T-helper 2 cell (primary cell): ENCODE measurements around the gene ABHD18.

ENCODE experiments used
- DNase-seq, 5 experiments: peaks; one replicate each; pipeline versions ENCODE4 v3.0.0 to v3.0.0-alpha.2; 2012 to 2022

The ABHD18 gene

DNA sequence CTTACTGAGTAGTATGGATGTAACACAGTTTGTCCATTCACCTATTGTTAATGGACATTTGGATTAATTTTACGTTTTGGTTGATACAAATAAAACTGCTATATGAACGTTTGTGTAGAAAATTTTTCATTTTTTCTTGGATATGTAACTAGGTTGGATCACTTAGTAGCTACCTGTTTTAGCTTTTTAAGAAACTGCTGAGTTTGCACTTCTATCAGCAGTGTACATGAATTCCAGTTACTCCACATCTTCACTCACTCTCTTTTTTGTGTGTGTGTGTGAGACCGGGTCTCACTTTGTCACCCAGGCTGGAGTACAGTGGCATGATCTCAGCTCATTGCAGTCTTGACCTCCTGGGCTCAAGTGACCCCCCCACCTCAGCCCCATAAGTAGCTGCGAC lies 111.3 kb downstream of the ABHD18 start:
- no peak for DNase-seq
